Measurements from ENCODE around the gene IQCH. TPM values are rescaled to one million over a fixed set of nuclear protein-coding genes. Genes with fewer than 3 reads are reported as not detected.

Gene IQCH
- polyA plus RNA-seq, 1 donor (not counting 4 experiments of a cell fraction or from before 2014, with no cell fraction given) = 2.6 TPM

DNA sequence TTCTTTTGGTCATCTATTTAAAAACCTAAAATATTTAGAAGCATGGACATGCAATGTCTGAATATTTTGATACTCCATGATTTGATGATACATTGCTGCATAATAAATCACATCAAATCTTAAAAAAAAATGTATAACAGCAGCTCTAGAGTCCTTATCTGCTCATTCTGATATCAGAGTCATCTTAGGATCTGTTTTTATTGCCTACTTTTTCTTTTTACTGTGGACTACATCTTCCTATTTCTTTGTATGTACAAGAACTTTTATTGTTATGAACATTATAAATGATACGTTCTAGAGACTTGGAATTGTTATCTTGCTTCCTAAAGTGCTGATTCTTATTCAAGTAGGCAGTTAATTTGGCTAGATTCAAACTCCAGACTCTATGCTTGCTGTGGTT is 72.7 kb downstream of the IQCH start:
- dilution Hi-C loops (cut with MboI; ENCODE audit: extremely low pct_ligation_motif_present, low sequenced_read_pairs) = no loop called here

GRCh38 chr15:67327737-67328136 is 73.2 kb downstream of the IQCH start:
- DNase-seq (ENCODE audit: low read depth, low spot score) = no peak
- Histone ChIP-seq H3K9me3 (ENCODE audit: control insufficient read depth, low read depth, low read length) (no peaks in the 10 kb centered on the region), H3K4me1 (ENCODE audit: control insufficient read depth, extremely low read depth, insufficient read depth, low read length) (no peaks in the 10 kb centered on the region), H3K79me2 (ENCODE audit: control insufficient read depth, insufficient read depth, low read length) (no peaks in the 10 kb centered on the region), H3K27me3 (ENCODE audit: control insufficient read depth, extremely low read depth, insufficient read depth, low read length) (no peaks in the 10 kb centered on the region), H3K9ac (ENCODE audit: control insufficient read depth, extremely low read depth, insufficient read depth, low read length) (no peak overlapping the region), H3K4me2 (ENCODE audit: control insufficient read depth, extremely low read depth, insufficient read depth, low read depth, low read length) (no peak overlapping the region), H3K36me3 (ENCODE audit: control insufficient read depth in 2 of 2, extremely low read depth in 1 of 2, insufficient read depth in 2 of 2, low read length in 2 of 2) (no peaks in the 10 kb centered on the region), H3K27ac (ENCODE audit: control insufficient read depth, insufficient read depth, low read length) (no peak overlapping the region), H3K4me3 (ENCODE audit: control insufficient read depth in 2 of 3, extremely low read depth in 1 of 3, insufficient read depth in 2 of 3, low read depth in 1 of 3, low read length in 3 of 3) (no peak overlapping the region), H4K20me1 (ENCODE audit: control insufficient read depth, extremely low read depth, insufficient read depth, low read length) (no peaks in the 10 kb centered on the region), H2AFZ (ENCODE audit: control insufficient read depth, low read length) (no peak overlapping the region), H3K9me1 (ENCODE audit: control insufficient read depth, extremely low read depth, insufficient read depth, low read length) (no peaks in the 10 kb centered on the region)
- FAIRE-seq = no peak
- TF ChIP-seq, protein P1, sequence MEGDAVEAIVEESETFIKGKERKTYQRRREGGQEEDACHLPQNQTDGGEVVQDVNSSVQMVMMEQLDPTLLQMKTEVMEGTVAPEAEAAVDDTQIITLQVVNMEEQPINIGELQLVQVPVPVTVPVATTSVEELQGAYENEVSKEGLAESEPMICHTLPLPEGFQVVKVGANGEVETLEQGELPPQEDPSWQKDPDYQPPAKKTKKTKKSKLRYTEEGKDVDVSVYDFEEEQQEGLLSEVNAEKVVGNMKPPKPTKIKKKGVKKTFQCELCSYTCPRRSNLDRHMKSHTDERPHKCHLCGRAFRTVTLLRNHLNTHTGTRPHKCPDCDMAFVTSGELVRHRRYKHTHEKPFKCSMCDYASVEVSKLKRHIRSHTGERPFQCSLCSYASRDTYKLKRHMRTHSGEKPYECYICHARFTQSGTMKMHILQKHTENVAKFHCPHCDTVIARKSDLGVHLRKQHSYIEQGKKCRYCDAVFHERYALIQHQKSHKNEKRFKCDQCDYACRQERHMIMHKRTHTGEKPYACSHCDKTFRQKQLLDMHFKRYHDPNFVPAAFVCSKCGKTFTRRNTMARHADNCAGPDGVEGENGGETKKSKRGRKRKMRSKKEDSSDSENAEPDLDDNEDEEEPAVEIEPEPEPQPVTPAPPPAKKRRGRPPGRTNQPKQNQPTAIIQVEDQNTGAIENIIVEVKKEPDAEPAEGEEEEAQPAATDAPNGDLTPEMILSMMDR (optimal IDR thresholded peaks at IDR 0.05 in 1 of 3, IDR thresholded peaks at IDR 0.05 in 1 of 3, conservative IDR thresholded peaks at IDR 0.05 in 1 of 3; ENCODE audit: extremely low read depth in 1 of 3, insufficient read depth in 2 of 3, low read length in 3 of 3) = no peak
- no peak for TF ChIP-seq EZH2 (IDR thresholded peaks at IDR 0.05; ENCODE audit: low read length)
- dilution Hi-C loops (cut with MboI; ENCODE audit: extremely low pct_ligation_motif_present, low sequenced_read_pairs) = no loop called here

More for the DNA sequence above, 72.7 kb downstream of the IQCH start:
- Histone ChIP-seq H3K9ac (ENCODE audit: control insufficient read depth, extremely low read depth, insufficient read depth, low read length) (no peak overlapping the region), H3K27ac (ENCODE audit: control insufficient read depth, insufficient read depth, low read length) (no peak overlapping the region), H3K79me2 (ENCODE audit: control insufficient read depth, insufficient read depth, low read length) (no peaks in the 10 kb centered on the region), H3K36me3 (ENCODE audit: control insufficient read depth in 2 of 2, extremely low read depth in 1 of 2, insufficient read depth in 2 of 2, low read length in 2 of 2) (no peaks in the 10 kb centered on the region), H4K20me1 (ENCODE audit: control insufficient read depth, extremely low read depth, insufficient read depth, low read length) (no peaks in the 10 kb centered on the region), H3K4me3 (ENCODE audit: control insufficient read depth in 2 of 3, extremely low read depth in 1 of 3, insufficient read depth in 2 of 3, low read depth in 1 of 3, low read length in 3 of 3) (no peak overlapping the region), H2AFZ (ENCODE audit: control insufficient read depth, low read length) (no peak overlapping the region), H3K9me3 (ENCODE audit: control insufficient read depth, low read depth, low read length) (no peaks in the 10 kb centered on the region), H3K27me3 (ENCODE audit: control insufficient read depth, extremely low read depth, insufficient read depth, low read length) (no peaks in the 10 kb centered on the region), H3K9me1 (ENCODE audit: control insufficient read depth, extremely low read depth, insufficient read depth, low read length) (no peaks in the 10 kb centered on the region), H3K4me2 (ENCODE audit: control insufficient read depth, extremely low read depth, insufficient read depth, low read depth, low read length) (no peak overlapping the region), H3K4me1 (ENCODE audit: control insufficient read depth, extremely low read depth, insufficient read depth, low read length) (no peaks in the 10 kb centered on the region)
- DNase-seq (ENCODE audit: low read depth, low spot score) = no peak
- TF ChIP-seq, protein P1 (optimal IDR thresholded peaks at IDR 0.05 in 1 of 3, IDR thresholded peaks at IDR 0.05 in 1 of 3, conservative IDR thresholded peaks at IDR 0.05 in 1 of 3; ENCODE audit: extremely low read depth in 1 of 3, insufficient read depth in 2 of 3, low read length in 3 of 3) = no peak
- TF ChIP-seq EZH2 (IDR thresholded peaks at IDR 0.05; ENCODE audit: low read length) = no peak
- FAIRE-seq = no peak
